NCI-H1436 treated with DMSO at 0.1 percent for 48 hours (cell line): ENCODE data around the gene SORL1.

Experiments
- DNase-seq: peaks from one replicate; lab custom pipeline; 2025; lab: John Stamatoyannopoulos, UW

Gene SORL1

GRCh38 chr11:121664144-121664543 is 212.0 kb downstream of the SORL1 start:
- no peak for DNase-seq

GRCh38 chr11:121665206-121665838 is 213.2 kb downstream of the SORL1 start:
- no peak for DNase-seq

DNA sequence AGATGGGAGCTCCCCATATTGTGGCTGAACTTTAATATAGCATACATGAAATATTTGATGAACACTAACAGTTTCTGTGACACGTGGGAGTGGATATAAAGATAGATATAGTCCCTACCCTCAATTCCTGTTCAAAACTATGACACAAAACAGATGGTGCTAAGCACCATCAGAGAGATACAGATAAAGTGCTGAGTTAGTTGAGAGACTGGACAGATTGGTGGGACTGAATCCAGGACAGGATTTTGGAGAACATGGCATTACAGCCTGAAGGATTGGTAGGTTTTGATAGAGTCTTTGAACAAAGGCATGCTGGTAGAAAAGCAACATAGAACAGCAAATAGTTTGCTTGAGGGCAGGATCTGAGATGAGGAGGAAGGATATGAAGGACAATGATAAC is 215.7 kb downstream of the SORL1 start:
- DNase-seq: no peak

DNA sequence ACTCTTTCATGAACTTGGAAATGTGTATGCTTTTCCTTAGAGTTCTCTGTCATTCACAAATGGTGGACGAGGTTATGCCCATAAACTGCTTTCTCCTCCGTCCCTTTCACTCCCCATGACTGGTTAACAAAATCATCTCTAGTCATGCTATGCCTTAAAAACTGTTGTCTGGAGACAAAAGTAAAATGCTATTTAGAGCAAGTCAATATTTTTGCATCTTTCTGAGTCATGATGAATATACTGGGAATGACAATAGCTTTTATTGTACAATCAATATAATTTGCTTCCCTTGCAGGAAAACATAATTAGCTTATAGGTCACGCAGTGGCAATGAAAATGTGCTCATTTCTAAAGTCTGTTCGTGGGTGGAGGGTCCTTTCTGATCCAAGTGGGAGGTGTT is 217.3 kb downstream of the SORL1 start:
- no peak for DNase-seq

GRCh38 chr11:121670266-121670665 is 218.2 kb downstream of the SORL1 start:
- no peak for DNase-seq

DNA sequence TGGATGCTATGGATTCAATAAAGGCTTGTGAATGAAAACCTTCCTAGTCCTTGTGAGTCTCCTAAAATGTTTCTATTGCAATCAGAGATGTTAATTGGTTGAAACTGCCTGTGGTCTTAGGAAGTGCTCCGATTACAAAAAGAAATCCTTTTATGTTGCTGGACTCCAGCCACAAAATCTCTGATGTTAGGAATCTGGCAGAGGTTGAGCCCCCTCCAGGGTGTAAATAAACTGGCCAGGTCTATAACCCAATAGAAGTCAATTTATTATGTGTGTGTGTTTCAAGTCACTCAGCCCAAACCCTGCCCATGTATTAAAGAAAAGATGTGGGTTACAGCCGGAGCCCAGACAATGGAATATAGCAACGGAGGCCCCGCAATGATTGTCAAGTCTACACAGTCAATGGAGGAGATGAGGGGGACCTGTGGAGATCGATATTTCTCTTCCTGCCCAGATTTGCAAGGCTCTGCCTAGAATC is 218.7 kb downstream of the SORL1 start:
- no peak for DNase-seq

DNA sequence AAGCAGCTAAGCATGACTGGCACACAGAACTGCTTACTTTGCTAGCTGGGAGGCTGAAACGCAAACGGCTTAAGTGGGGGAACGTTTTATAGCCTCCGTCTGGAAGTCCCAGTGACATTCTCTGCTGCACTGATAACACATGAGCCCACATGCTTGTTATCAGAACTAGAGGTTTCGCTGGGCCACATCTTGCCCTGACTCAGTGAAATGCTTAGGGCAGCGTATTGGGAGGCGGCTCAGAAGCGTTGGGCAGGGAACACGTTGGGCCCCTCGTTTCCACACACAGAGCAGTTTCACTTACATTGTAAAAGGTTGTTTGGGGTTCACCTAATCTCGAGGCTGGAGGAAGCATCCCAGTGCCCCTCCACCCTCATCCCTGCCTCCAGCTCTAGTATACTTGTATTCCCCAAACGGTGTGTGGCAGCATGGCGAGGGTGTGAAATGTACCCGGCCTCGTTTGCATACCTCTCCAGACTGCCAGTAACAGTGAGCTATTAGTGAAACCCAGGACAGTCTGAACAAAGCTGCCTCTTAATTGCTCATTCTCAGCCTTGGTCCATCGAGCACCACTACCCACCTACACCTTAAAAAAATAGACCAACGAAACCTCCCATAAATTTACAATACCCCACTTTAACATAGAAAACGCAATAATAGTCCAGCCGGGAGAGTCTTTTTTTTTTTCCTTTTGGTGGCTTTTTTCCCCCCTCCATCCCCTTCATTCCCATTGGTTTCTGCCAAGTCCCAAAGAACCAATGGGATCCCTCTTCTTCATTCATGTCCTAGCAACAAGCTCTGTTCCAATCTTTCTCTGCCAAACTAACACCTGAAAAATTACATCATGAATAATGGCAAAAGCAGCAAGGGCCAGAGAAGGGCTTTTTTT is 219.4 kb downstream of the SORL1 start:
- DNase-seq: no peak

GRCh38 chr11:121672630-121673487 is 220.7 kb downstream of the SORL1 start:
- no peak for DNase-seq

DNA sequence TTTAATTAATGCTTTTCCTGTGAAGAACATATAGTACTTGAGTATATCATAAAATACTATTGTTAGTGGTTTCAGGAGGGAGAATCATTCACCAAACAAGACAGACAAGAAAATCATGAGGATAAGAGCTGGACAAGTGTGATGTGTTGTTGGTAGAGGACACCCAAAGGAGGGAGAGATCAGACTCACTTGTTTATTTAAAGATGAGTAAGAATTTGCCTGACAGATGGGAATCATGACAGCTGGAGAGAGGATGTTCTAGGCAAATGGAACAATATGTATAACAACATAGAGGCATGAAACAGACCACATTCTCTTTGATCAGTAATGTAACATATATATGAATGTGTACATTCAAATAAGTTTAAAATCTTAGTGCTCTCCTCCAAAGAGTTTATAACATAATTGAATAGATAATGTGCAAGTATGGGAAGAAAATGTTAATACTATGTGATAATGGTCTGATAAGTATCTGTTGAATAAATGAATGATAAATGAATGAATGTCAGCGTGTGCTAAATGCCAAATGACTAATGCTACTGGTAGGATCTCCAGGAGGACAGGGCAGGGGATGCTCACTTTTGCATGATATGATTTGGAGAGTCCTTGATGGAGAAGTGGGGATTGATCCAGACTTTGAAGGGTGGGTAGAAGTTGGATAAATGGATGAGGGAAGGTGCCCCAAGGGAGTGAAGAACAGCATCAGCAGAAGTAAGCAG is 229.6 kb downstream of the SORL1 start:
- no peak for DNase-seq
